HG02623 (cell line): Measurements from ENCODE around the gene MYH6.

Experiments used
- ATAC-seq: cut with Tn5 transposase; IDR thresholded peaks from one replicate; pipeline ENCODE4 v1.9.1; 2021; ENCODE audit warnings: moderate library complexity; ENCODE audit not compliant: unreplicated experiment

The MYH6 gene

DNA sequence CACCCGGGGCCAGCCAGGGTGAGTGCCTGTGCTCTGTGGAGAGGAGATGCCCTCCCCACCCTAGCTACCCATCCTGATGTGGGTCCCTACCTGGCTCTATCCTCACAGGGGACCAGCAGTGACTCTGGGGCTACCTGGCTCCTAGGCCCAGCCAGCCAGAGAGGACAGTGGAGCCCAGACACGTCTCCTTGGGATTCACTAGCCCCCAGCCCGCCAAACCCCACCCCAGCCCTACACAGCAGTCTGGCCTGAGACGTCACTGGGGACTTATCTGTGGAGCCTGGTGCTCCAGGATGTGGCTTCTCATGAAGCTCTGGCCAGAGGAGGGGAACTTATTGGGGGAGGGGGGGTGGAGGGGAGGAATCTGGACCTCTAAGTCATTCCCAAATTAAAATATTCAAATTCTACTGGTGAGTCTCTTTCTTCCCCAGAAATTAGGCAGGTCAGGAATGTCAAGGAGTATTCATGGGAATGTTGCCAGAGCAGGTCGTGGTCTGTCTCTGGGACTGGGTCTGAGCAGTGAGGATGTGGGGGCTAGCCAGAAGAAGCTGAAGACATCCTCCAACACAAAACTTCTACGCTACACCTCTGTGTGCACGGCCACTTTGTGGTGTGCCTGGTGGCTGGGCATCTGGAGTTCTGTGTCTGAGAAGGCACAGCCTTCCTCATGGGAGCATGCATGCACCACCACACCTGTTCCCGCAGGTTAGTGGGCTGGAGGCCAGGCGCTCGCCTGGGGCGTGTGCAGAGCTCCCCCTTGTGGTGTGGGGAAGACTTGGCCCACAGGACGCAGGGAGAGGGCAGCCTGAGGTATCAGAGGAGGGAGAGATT lies 28.5 kb downstream of the MYH6 start:
- ATAC-seq = no peak

- no peak for ATAC-seq
Measured at GRCh38 chr14:23378612-23379220, 29.4 kb downstream of the MYH6 start.

DNA sequence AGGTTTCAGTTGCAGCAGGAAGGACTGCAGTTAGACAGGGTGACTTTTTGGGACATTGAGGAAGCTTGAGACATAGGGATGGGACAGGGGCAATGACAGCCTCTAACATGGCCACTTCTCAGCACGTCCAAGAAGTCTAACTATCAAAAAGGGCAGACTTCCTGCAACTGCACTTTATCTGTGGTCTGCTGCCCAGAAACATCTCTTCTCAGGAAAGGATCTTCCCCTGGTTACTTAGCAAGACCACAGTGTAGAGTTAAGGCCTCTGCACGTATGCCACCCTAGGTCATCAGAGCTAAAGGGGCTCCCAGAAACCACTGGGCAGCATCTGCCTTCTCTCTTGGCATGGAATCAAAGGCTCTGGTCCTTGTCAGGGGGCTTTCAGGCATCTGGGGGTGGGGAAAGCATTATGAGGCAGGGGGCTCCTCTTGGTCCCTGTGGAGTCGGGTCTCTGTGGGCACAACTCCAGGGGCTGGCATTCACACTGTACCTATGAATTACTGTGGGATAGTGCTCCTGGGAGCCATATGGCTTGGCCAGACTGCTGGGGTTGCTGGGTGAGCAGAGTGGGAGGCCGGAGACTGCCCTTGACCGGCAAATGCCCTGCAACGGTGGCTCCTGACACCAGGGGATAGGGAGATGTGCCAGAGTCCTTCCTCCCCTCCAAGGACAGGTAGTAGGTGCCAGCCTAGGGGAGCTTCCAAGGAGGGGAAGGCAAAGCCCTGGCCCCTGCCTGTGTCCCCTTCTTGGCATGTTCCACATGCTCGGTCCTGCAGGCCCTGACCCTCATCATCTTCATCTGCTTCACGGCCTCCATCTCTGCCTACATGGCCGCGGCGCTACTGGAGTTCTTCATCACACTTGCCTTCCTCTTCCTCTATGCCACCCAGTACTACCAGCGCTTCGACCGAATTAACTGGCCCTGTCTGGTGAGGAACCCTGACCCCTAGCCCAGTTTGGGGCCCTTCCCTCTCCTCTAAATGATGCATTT lies 30.2 kb downstream of the MYH6 start:
- no peak for ATAC-seq

- no peak for ATAC-seq
Measured at GRCh38 chr14:23377198-23377550, 30.9 kb downstream of the MYH6 start.

GRCh38 chr14:23376482-23377197 lies 31.4 kb downstream of the MYH6 start, which contains the start of gene CMTM5:
TSS of gene CMTM5 (plus strand) at chr14:23377046. CDS start at chr14:23377252, 206 bp downstream.
- ATAC-seq = no peak

DNA sequence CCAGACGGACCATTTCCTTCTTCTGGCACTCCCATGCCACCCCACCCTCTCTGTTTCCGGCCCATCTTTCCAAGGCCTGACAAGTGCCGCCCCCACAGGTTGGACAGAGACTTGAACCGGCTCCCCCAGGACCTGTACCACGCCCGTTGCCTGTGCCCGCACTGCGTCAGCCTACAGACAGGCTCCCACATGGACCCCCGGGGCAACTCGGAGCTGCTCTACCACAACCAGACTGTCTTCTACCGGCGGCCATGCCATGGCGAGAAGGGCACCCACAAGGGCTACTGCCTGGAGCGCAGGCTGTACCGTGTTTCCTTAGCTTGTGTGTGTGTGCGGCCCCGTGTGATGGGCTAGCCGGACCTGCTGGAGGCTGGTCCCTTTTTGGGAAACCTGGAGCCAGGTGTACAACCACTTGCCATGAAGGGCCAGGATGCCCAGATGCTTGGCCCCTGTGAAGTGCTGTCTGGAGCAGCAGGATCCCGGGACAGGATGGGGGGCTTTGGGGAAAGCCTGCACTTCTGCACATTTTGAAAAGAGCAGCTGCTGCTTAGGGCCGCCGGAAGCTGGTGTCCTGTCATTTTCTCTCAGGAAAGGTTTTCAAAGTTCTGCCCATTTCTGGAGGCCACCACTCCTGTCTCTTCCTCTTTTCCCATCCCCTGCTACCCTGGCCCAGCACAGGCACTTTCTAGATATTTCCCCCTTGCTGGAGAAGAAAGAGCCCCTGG lies 32.4 kb downstream of the MYH6 start:
- no peak for ATAC-seq

DNA sequence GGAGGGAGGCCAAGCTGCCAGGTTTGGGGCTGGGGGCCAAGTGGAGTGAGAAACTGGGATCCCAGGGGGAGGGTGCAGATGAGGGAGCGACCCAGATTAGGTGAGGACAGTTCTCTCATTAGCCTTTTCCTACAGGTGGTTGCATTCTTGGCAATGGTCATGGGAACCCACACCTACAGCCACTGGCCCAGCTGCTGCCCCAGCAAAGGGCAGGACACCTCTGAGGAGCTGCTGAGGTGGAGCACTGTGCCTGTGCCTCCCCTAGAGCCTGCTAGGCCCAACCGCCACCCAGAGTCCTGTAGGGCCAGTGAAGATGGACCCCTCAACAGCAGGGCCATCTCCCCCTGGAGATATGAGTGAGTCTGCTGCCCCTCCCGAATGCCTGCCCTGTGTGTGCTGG lies 35.0 kb downstream of the MYH6 start:
- no peak for ATAC-seq

DNA sequence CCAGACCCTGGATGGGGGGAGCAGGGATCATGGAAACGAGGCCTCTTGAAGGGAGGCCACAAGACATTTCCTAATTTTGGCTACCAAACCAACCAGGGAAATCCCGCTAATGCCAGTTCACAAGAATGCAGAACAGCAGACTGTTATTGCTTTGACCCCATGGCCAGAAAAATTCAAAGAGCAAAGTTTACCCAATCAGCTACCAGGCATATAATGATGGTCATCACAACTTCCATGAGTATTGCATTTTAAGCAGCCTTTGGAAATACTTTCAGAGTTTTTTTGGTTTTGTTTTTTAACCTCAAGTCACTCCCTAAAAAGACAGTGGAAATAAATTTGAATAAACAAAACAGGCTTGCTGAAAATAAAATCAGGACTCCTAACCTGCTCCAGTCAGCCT lies 35.6 kb downstream of the MYH6 start, which contains the start of gene IL25:
IL25 (plus strand) TSS at position 301 of the 400 bp plus-strand sequence.
- no peak for ATAC-seq

DNA sequence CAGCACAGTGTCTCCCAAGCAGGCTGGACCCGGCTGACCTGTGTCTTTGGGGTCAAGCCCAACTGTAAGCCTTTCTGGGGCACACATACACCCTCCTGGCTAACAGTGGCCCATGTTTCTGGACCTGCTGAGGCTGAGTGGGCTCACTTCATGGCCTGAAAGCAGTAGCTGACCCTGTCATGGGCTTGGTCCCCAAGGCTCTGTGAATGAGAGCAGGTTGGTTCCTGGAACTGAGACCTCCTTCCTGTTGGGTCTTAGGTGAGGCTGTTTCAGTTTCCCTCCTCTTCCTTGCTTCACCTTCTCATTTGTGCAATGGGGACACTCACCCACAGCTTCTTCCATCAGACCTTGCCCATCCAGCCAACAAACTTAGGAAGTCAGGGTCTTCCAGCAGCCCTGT lies 36.2 kb downstream of the MYH6 start:
- ATAC-seq = no peak

DNA sequence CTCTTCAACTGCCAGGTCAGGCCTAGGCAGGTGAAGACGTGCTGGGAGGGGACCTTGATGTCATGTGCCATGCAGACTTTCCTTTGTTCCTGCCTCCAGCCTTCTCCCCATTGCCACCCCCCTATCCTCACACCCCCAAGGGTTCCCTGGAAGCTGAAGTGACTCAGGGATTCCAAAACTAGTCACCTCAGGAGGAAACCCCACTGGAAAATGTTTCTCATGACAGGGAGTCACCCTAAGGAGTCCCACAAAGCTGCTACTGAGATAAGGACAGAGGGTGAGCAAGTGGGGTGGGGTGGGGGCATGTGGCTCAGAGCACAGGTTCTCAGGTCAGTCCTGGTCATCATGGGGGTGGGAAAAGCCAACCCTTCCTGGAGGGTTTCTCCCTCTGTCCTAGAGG lies 37.9 kb downstream of the MYH6 start:
- ATAC-seq = no peak

DNA sequence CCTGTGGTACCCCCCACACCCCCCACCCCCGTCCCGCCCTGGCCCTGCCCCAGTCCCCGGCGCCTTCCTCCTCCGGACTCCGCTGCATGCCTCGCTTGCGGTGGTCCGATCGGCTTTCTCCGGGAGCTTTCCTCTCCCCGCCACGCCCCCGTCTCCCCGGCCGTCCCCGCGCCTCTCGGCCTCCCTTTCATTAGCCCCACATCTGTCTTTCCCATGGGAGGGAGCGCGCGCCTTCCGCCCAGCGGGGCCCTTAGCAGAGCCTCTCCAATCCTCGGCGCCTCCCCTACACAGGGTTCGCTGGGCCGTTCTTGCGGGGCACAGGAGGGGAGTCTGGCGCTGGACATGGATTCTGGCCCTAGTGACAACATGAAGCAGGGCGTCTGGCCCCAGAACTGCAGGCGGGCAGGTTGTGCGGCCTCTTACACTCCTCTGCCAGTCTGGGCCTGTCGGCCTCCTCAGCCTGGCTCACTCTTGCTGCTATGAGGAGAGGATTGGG lies 41.6 kb downstream of the MYH6 start:
- no peak for ATAC-seq

- ATAC-seq = no peak
Measured at GRCh38 chr14:23365732-23366425, 42.2 kb downstream of the MYH6 start.

- ATAC-seq = no peak
Measured at GRCh38 chr14:23365036-23365731, 42.9 kb downstream of the MYH6 start, which contains the start of gene EFS. TSS of gene EFS (minus strand) at chr14:23365172. CDS start at chr14:23365025, 147 bp downstream.

DNA sequence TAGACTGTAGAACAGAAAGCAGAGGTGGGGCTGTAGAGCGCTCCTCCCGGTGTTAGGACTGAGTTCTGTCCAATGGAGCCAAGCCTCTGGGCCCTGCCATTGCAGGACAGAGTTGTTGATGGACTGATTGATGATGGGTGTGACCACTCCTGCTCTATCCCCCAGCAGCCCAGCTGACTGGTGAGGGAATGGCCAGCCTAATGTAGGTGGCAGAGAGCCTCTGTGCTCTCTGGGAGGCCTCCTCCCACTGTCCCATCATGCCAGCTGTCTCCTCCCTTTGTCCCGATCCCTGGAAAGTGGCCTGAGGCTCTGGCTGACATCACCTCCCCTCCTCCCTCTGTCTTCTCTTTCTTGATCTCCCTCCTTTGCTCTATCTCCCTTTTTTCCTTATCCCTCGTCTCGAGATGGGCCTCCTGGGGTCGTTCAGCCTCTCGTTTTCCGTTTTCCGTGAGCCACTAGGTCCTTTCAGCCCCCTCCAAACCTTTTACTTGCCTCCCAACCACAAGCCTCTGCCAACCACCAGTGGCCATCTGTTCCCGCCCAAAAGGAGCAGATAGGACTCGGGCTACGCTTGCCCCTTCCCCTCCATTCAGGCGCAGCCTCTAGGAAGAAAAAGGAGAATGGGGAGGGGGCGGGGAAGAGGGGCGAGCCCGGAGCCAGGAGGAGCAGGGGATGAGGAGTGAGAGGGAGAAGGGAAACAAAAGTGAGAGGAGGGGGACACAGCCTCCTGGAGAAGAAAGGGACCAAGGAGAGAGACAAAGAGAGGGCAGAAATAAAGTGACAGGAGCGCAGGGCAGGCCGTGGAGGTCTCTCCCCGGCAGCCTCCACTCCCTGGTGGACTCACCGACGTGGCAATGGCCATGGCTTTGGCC lies 43.7 kb downstream of the MYH6 start:
- no peak for ATAC-seq

GRCh38 chr14:23362200-23362599 lies 45.9 kb downstream of the MYH6 start:
- ATAC-seq = no peak

DNA sequence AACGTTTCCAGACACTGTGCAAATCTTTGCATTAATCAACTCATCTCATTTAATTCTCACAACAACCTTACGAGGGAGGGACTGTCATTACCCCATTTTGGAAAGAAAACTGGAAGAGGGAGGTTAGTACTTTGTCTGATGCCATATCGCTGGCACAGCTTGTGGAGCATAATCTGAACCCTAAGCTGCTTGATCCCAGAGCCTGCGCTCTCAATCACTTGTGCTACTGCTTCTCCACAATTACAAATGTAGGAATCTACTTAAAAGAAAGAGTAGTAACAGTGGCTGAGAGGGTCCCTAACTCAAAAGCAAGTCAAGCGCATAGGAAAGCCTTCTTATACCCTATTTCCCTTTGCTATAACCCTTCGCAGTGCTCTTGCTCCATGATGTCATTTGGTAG lies 46.3 kb downstream of the MYH6 start:
- no peak for ATAC-seq

GRCh38 chr14:23361320-23361719 lies 46.8 kb downstream of the MYH6 start:
- no peak for ATAC-seq

DNA sequence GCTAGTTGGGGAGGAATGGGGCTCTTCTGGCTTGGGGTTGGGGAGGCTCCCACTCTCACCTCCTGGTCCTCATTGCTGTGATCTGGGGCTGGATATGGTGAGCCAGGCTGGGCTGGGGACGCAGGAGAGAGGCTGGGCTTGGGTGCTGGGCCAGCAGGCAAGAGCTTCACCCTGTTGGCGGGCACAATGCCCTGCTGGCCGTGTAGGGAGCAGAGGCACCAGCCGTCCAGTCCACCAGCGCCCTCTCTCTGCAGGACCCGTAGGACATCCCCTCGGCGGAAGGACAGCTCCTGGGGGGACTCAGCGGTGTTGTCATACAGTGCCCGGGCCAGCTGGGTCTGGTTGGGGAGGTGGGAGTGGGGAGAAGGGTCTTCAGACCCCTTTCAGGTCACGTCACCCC lies 47.6 kb downstream of the MYH6 start:
- no peak for ATAC-seq
